Testis (tissue), 2 donors: Measurements from ENCODE around the gene SETX.

Experiments
- CTCF ChIP-seq, 3 experiments: fragments of 450-650 bp in 2 of 3; fragments of 200-600 bp in 1 of 3; sonication (generic) in 1 of 3; IDR thresholded peaks; one replicate each; pipeline ENCODE4 v1.5.1; 2016 to 2019; ENCODE audit warnings: antibody characterized with exemption in 3 of 3, mild to moderate bottlenecking in 2 of 3, moderate library complexity in 1 of 3
- POLR2A ChIP-seq: fragments of 450-650 bp; IDR thresholded peaks from one replicate; pipeline ENCODE4 v1.6.1; 2017; ENCODE audit warnings: antibody characterized with exemption, mild to moderate bottlenecking, moderate library complexity

- TF ChIP-seq POLR2A = no peak
- no peak for TF ChIP-seq CTCF (IDR thresholded peaks at IDR 0.05)
These were observed 3.9 kb downstream of the SETX start for GRCh38 chr9:132350861-132351315.
